GM18520 (cell line): ENCODE results near the gene TNFRSF18.

ENCODE experiments used
- ATAC-seq: cut with Tn5 transposase; IDR thresholded peaks from one replicate; pipeline ENCODE4 v1.9.1; 2021; ENCODE audit not compliant: unreplicated experiment

Gene TNFRSF18

GRCh38 chr1:1240822-1241587 is 34.6 kb upstream of the TNFRSF18 start:
- ATAC-seq, result no peak

- no peak for ATAC-seq
Observed at GRCh38 chr1:1240348-1240732, 33.9 kb upstream of the TNFRSF18 start.

GRCh38 chr1:1239614-1240347 is 33.4 kb upstream of the TNFRSF18 start:
- ATAC-seq, result no peak

- ATAC-seq, result no peak
Observed at GRCh38 chr1:1239227-1239613, 32.8 kb upstream of the TNFRSF18 start.

- no peak for ATAC-seq
Observed at GRCh38 chr1:1238702-1239178, 32.3 kb upstream of the TNFRSF18 start.

DNA sequence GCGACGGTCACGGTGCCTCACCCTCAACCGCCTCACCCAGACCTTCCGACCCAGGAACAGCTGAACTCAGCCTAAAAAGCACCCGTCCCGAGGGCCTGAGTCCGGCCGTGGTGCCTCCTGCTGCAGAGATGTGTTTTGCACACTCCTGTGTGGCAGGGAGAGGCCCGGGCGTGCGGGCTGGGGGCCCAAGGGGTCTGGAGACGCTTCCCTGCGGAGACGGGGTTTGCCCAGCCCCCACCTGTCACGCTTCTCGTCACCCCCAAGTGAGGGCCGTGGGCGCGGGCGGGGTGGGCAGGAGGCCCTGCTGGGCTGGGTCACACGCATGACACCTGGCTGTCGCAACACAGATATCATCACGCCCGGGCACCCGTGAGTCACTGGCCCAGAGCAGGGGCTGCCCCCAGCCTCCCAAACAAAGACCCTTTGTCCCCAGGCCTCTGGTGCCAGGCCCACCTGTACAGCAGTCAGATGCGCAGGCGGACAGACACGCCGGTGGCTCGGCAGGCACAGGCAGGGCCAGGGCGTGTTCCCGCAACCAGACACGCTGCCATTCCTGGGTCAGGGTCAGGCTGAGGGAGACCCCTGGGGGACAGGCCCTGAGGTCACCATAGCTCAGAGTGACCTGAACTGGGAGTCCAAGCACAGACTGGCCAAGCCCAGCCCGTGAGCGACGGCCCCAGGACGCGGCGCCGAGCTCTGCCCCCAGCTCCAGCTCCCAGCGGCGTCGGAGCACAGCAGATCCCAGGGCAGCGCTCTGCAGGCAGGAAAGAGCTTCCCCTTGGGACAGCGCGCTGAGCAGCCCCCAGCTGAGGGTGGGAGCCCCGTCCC is 31.7 kb upstream of the TNFRSF18 start:
- no peak for ATAC-seq

DNA sequence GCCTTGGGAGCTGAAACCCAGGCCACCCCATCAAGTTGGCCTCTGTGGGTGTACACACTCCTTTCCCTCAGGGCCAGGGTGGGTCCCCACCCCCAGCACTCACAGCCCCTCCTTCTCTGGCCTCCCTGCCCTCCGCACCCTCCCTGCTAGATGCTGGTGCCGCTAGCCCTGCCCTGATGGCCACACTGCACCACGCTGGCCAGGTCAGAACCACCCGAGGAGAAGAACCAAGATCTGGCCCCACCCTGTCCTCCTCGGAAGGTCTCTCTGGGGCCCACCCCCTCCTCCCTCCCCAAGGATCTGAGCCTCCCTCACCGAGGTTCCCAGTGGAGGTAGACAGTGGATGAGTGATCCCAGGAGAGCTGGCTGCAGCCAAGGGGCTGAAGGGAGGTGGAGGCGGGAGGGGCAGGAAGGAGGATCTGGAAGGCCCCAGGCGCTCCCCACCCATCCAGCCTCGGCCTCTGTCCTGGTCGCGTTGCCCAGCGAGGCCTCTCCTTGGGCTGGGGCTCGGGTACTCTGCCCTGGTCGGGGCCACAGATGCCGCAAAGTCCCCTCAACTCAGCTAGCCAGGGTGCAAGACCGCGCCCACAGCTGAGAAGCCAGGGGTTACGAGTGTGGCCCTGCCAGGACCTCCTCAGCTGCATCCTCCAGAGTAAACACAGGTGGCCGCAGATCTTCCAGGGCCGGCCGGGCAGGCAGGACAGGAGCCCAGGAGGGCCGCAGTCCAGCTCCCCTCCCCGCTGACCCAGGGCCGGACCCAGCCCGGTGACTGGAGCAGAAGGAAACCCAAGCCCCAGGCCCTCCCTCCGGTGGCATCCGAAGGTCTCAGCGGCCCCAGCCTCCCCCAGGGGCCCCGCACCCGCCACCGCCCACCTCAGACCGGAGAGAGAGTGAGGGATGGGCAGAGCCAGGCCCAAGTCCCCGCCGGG is 30.8 kb upstream of the TNFRSF18 start:
- no peak for ATAC-seq

DNA sequence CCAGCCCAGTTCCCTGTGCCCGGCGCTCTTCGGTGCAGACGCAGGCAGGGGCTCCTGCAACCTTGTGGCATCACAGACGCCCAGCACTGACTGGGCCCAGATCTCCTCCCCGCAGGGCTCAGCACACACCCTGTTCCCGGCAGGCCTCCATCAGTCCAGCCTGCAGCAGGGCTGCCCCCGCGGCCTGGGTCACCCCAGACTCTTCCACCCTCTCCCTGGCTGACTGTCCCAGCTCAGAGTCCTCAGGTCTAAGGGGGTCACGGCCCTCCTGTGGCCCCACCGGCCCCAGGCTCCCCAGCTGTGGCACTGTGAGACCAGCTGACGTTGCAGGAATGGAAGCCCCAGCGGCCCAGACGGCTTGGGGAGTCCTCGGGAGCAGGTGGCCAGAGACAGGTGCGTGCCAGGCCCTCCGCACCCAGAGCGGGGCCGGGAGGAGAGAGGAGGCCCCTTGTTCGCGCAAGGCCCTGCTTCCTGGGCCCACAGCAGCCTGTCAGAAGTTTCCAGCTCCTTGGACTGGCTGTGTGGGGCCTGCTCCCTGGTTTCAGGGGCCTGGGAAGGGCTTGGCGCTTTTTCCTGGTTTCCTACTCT is 29.9 kb upstream of the TNFRSF18 start:
- no peak for ATAC-seq

GRCh38 chr1:1235016-1235744 is 28.8 kb upstream of the TNFRSF18 start:
- no peak for ATAC-seq

DNA sequence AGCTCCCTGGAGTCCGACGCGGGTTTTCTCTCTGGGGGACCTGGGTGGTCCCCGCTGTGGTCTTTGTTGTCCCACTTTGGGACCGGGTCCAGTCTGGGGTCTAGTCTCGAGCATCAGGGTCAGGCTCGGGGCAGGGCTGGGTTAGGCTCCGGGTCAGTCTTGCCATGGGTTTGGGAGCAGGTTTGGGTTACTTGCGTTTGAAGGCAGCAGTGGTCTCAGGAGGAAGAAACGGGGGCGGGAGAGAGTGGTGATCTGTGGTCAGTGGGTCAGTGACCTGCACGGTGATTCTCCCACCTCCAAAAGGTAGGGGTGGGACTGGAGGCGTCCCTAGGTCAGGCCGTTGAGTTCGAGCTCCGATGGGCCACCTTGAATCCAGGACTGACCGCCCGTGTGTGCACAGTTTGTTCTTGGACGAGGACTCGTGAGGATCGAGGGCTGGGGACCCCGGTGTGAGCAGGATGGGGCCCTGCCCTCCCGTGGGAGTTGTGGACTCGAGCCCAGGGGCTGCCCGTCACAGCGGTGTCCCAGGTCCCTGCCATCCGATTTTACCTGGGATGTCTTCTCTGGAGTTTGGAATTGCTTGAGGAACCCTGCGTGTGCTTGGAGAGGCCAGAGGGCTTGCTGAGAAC is 27.9 kb upstream of the TNFRSF18 start:
- no peak for ATAC-seq

- ATAC-seq, result no peak
Observed at GRCh38 chr1:1233567-1233892, 27.1 kb upstream of the TNFRSF18 start.

DNA sequence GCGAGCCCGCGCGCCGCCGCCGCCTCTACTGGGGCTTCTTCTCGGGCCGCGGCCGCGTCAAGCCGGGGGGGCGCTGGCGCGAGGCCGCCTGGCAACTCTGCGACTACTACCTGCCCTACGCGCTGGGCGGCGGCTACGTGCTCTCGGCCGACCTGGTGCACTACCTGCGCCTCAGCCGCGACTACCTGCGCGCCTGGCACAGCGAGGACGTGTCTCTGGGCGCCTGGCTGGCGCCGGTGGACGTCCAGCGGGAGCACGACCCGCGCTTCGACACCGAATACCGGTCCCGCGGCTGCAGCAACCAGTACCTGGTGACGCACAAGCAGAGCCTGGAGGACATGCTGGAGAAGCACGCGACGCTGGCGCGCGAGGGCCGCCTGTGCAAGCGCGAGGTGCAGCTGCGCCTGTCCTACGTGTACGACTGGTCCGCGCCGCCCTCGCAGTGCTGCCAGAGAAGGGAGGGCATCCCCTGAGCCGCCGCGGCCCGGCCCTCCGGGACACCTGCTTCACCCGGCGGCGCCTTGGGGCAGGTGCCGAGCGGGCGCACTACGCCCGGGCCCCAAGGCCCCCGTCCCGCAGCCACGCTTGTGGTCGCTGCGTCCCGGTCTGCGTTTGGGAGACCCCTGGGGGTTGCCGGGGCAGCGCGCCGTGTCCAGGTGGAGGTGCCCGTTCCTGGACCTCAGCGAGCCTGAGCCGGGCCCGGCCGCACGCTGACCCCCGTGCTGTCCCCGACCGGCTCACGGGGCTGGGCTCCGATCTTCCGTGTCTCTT is 26.6 kb upstream of the TNFRSF18 start:
- no peak for ATAC-seq

GRCh38 chr1:1232208-1232795 is 25.9 kb upstream of the TNFRSF18 start, which contains the start of gene B3GALT6:
Gene B3GALT6, plus strand, starts transcription at chr1:1232237. Its CDS starts 42 bp downstream, at chr1:1232279.
- no peak for ATAC-seq

GRCh38 chr1:1231400-1232207 is 25.2 kb upstream of the TNFRSF18 start, which contains the start of gene SDF4:
Gene SDF4, minus strand, starts transcription at chr1:1232001. Its CDS starts 3,229 bp downstream, at chr1:1228772.
- peak; percentile 95 for ATAC-seq

DNA sequence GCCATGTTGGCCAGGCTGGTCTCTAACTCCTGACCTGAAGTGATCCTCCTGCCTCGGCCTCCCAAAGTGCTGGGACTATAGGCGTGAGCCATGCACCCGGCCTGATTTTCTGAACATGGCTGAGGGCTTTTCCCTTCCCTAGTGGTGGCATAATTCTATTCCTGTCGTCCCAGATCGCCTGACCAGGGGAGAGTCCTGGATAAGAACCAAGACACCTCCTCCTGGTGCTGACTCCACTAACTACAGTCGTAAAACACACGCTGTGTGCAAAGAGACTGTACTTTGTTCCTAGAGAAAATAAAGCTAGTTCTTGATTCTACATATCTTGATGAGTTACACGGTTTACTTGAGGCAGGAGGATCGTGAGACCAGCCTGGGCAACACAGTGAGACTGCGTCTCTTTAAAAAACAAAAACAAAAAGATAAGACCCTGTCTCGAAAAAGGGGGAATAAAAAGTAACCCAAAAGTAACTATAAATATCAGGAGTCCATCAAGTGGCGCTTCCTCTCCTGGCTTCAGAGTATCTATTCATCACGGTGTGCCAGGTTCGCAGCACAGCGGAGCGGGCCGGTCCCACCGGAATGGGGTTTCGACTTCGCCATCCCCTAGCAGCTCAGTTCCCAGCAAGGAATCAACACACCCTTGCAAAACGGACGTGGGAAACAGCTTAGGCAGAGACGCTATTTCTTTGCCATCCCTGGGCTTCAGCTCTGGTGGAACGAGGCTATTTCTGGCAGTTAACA is 24.4 kb upstream of the TNFRSF18 start:
- ATAC-seq, result no peak

DNA sequence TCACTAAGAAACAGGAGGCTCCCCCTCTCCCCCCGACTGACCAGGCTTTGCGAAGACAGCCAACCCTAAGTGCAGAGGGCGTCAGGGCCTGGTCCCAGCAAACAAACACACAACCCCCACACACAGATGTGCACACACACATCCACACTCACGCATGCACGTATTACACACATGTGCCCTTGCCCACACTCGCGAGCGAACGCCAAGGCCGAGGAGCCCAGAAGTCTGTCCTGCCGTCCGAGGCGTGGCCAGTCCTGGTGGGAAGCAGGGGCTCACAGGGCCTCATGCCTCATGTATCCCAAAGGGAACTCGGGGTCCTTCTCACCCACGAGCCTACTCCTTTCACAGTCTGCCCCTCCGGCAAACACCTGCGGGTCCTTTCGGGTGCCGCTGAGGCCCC is 23.4 kb upstream of the TNFRSF18 start:
- ATAC-seq, result no peak
